OCI-LY3 (cell line): ENCODE data around the gene FBRSL1.

Source experiments
- EZH2phosphoT487 ChIP-seq: fragments of 200-600 bp; shearing (Covaris generic); IDR thresholded peaks from 2 replicates; pipeline ENCODE4 v1.6.1; 2018; ENCODE audit warnings: antibody characterized with exemption, mixed run types, low read depth
- TF ChIP-seq, protein P1 (sequence below): fragments of 200-600, 300-600 bp; sonication (generic); IDR thresholded peaks from 2 replicates; pipeline ENCODE4 v1.5.1; 2014; ENCODE audit warnings: antibody characterized with exemption, low read length, low read depth

DNA sequence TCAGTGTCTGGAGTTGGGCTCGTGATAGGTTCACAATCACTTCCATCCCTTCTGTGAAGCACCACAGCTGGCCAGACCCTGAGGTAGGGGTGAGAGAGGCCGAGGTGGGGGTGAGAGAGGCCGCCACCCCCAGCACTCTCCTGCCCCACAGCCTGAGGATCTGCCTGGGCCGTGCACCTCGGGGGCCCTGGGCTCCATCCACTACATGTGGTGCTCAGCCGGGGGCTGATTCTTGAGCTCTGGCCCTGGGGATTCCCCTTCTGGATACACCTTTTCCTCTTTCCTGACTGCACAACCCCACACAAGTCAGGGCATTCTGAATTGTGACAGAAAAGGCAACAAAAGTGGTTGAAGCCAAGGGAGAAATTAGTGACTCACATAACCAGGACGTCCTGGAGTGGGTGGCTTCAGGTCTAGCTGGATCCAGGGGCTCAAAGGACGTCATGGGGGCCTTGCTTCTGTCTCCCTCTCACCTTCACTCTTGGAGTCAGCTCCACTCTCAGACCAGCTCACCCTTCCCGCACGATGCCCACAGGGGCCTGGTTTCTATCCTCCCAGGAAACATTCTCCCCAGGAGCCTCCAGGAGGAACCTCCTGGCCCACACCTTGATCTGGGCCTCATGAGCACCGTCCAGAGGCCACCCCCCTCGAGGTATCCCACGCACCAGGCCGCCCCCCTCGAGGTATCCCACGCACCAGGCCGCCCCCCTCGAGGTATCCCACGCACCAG is 12.1 kb upstream of the FBRSL1 start:
- TF ChIP-seq, protein P1, sequence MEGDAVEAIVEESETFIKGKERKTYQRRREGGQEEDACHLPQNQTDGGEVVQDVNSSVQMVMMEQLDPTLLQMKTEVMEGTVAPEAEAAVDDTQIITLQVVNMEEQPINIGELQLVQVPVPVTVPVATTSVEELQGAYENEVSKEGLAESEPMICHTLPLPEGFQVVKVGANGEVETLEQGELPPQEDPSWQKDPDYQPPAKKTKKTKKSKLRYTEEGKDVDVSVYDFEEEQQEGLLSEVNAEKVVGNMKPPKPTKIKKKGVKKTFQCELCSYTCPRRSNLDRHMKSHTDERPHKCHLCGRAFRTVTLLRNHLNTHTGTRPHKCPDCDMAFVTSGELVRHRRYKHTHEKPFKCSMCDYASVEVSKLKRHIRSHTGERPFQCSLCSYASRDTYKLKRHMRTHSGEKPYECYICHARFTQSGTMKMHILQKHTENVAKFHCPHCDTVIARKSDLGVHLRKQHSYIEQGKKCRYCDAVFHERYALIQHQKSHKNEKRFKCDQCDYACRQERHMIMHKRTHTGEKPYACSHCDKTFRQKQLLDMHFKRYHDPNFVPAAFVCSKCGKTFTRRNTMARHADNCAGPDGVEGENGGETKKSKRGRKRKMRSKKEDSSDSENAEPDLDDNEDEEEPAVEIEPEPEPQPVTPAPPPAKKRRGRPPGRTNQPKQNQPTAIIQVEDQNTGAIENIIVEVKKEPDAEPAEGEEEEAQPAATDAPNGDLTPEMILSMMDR: no peak
- TF ChIP-seq EZH2phosphoT487: no peak
